Measurements from ENCODE around the gene FILIP1L.

FILIP1L gene

GRCh38 chr3:100040451-100041225 lies 73.7 kb downstream of the FILIP1L start:
- DNase-seq = no peak

GRCh38 chr3:100039075-100039474 lies 75.2 kb downstream of the FILIP1L start:
- DNase-seq = no peak

- DNase-seq = no peak
These were observed 80.3 kb downstream of the FILIP1L start for GRCh38 chr3:100033903-100034471.

- DNase-seq = no peak
These were observed 81.1 kb downstream of the FILIP1L start for GRCh38 chr3:100033184-100033583.

GRCh38 chr3:100032243-100032642 lies 82.1 kb downstream of the FILIP1L start:
- no peak for DNase-seq

- no peak for DNase-seq
These were observed 83.3 kb downstream of the FILIP1L start for GRCh38 chr3:100030914-100031425.

- DNase-seq = no peak
These were observed 84.0 kb downstream of the FILIP1L start for GRCh38 chr3:100030346-100030745.

- DNase-seq = no peak
These were observed 84.6 kb downstream of the FILIP1L start for GRCh38 chr3:100029689-100030088.

GRCh38 chr3:100029052-100029451 lies 85.2 kb downstream of the FILIP1L start:
- no peak for DNase-seq

- DNase-seq = no peak
These were observed 87.0 kb downstream of the FILIP1L start for GRCh38 chr3:100027321-100027720.

- DNase-seq = no peak
These were observed 89.6 kb downstream of the FILIP1L start for GRCh38 chr3:100024520-100025303.

- DNase-seq = no peak
These were observed 90.7 kb downstream of the FILIP1L start for GRCh38 chr3:100023595-100023994.

GRCh38 chr3:100023150-100023549 lies 91.2 kb downstream of the FILIP1L start:
- DNase-seq = peak; percentile 64

- DNase-seq = no peak
These were observed 91.8 kb downstream of the FILIP1L start for GRCh38 chr3:100022506-100022905.

GRCh38 chr3:100020876-100021644 lies 93.2 kb downstream of the FILIP1L start:
- no peak for DNase-seq

- DNase-seq = no peak
These were observed 94.6 kb downstream of the FILIP1L start for GRCh38 chr3:100019719-100020118.

- DNase-seq = no peak
These were observed 95.5 kb downstream of the FILIP1L start for GRCh38 chr3:100018806-100019205.

GRCh38 chr3:100010087-100010417 lies 104.2 kb downstream of the FILIP1L start:
- no peak for DNase-seq

GRCh38 chr3:100009276-100010086 lies 104.8 kb downstream of the FILIP1L start:
- no peak for DNase-seq

- DNase-seq = peak; percentile 53
These were observed 106.1 kb downstream of the FILIP1L start for GRCh38 chr3:100008081-100008698.

- DNase-seq = no peak
These were observed 107.0 kb downstream of the FILIP1L start for GRCh38 chr3:100007313-100007712.
